Middle frontal gyrus (tissue), 1 donor: Measurements from ENCODE around the gene TGFB2.

Source experiments
- DNase-seq: peaks from one replicate; pipeline ENCODE4 v3.0.0-alpha.2; 2015; ENCODE audit warnings: low spot score; ENCODE audit errors: extremely low spot score

Gene TGFB2

GRCh38 chr1:218332416-218332815 lies 12.7 kb upstream of the TGFB2 start:
- no peak for DNase-seq

DNA sequence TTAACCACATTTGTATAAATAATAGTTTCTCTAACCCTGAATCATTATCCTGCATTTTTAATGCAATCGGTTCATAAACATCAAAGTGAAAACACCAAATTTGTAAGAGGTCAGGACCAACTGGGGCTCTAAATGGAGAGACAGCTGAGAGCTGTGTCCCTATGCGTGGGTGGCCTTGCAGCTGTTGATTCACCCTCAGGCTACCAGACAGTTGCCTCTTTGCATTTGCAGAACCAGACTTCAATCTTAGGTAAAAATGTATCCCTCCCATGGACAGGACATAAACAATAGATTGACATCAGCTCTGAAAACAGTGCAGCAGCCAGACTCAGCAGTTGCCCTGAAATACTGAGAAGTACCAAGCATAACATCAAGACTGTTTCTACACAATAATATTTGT lies 8.8 kb upstream of the TGFB2 start:
- no peak for DNase-seq

GRCh38 chr1:218339267-218339831 lies 5.8 kb upstream of the TGFB2 start:
- no peak for DNase-seq

- DNase-seq, result no peak
Measured at GRCh38 chr1:218341325-218341724, 3.8 kb upstream of the TGFB2 start.

GRCh38 chr1:218342091-218342490 lies 3.0 kb upstream of the TGFB2 start:
- DNase-seq, result no peak

DNA sequence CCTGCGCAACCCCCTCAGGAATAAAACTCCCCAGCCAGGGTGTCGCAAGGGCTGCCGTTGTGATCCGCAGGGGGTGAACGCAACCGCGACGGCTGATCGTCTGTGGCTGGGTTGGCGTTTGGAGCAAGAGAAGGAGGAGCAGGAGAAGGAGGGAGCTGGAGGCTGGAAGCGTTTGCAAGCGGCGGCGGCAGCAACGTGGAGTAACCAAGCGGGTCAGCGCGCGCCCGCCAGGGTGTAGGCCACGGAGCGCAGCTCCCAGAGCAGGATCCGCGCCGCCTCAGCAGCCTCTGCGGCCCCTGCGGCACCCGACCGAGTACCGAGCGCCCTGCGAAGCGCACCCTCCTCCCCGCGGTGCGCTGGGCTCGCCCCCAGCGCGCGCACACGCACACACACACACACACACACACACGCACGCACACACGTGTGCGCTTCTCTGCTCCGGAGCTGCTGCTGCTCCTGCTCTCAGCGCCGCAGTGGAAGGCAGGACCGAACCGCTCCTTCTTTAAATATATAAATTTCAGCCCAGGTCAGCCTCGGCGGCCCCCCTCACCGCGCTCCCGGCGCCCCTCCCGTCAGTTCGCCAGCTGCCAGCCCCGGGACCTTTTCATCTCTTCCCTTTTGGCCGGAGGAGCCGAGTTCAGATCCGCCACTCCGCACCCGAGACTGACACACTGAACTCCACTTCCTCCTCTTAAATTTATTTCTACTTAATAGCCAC lies 696 bp downstream of the TGFB2 start:
- DNase-seq, result no peak

DNA sequence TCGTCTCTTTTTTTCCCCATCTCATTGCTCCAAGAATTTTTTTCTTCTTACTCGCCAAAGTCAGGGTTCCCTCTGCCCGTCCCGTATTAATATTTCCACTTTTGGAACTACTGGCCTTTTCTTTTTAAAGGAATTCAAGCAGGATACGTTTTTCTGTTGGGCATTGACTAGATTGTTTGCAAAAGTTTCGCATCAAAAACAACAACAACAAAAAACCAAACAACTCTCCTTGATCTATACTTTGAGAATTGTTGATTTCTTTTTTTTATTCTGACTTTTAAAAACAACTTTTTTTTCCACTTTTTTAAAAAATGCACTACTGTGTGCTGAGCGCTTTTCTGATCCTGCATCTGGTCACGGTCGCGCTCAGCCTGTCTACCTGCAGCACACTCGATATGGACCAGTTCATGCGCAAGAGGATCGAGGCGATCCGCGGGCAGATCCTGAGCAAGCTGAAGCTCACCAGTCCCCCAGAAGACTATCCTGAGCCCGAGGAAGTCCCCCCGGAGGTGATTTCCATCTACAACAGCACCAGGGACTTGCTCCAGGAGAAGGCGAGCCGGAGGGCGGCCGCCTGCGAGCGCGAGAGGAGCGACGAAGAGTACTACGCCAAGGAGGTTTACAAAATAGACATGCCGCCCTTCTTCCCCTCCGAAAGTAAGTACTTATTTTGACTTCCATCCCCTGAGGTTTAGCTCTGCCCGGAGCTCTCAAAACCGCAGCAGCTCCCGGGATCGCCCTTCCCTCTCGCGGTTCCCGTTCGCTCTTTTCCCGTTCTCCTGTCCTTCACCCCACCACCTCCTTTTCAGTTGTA lies 1.5 kb downstream of the TGFB2 start:
- no peak for DNase-seq

- no peak for DNase-seq
Measured at GRCh38 chr1:218347336-218347722, 2.2 kb downstream of the TGFB2 start.

DNA sequence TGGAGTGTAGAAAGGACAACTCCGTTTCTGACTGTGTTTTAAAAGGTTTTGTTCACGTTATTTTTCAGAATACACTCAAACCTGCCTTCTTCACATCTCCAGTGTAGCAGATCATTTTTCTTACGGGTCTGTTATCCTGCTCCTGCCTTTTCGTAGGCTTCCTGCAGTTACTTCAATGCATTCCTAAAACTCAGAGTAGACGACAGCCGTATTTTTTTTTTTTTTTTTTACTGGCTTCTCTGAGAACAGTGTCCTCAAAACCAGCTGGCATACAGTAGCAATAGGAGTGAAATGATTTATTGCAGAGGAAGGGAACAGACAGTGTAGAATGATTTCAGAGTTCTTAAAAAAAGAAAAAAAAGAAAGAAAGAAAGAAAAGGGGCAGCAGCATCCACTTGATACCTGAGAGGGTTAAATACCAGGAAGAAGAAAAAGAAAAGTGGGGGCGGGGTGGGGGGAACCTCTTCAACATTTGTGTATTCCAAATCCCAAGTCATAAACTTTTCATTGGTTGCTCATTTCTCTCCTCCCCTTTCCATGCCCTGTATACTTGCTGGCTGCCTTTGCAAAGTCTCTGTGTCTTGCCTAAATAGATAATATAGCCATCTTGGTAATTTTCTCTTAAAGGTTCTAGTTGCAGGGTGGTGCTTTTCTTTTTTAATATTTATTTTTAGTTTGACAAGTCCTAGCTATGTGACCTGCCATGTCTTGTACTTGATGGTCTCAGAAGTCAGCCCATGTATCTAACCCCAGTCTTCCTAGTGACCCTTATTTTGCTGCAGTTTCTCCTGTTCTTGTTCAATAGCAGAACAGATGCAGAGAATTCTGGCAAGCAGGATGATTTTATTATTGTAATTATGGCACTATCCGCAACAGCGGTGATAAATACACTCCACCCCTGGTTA lies 2.8 kb downstream of the TGFB2 start:
- DNase-seq, result no peak

DNA sequence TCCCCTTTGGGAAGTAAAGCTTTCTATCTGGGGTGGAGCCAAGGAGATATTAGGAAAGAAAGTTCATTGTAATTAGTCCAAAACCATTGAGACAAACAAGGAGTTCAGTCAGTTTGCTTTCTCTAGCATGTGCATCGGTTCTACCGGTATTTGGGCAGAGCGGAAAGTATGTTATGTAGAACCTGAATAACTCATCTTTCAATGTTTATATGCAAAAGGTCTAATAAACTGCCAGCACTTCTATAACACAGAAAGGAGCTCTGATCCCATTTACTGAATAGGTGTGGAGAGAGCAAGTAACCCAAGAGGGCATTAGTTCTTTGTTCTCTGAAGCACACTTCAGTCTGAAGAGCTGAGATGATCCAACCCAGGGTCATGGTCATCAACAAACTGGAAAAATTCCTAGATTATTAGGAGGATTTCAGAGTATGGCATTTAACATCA lies 3.5 kb downstream of the TGFB2 start:
- no peak for DNase-seq

DNA sequence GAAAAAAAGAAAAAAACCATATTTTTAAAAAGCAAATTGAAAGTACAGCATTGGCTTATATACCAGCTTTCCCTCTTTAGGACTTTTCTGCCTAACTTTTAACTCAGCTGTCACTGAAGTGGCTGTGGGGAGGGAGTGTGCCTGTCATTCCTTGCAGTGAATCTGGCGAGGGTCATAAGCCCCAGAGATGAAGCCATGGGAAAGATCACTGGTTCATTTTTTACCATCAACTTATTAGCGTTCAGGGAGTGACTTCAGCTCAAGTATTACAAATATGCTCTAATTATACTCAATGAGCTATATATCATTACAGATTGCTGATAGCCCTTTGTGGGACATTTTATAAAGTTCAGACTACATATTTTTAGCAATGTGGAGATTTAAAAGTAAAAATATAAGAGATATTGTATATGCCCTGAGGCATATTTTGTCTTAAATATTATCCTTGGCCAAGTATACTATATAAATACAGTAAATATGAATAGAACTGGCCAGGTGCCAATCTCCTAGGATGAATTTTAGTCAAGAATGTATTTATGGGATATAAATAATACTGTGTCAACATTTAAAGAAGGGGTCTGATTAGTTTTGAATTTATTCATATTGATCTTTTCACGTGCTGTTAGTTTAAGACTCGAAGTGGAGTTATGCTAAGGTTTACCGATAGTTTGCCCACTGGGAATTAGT lies 4.4 kb downstream of the TGFB2 start:
- no peak for DNase-seq

DNA sequence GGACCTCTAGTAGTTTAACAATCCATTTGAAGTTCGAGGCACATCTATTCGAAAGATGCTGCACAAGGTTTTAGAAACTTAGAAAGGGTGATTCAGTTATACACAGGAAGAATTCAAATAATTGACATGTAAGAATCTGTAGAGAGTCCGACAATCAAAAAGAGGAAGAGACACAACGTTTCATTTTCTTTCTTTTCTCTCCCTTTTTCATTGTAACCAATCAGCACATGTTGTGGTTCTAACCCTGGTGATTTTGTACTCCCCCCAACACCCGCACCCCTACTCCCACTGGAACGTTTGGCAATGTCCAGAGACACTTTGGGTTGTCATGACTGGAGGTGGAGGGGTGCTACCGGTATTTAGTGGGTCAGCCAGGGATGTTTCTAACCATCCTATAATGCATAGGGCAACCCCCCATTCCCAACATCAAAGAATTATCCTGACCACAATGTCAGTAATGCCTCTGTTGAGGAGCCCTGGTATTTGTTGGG lies 4.9 kb downstream of the TGFB2 start:
- DNase-seq, result no peak

GRCh38 chr1:218350801-218351266 lies 5.7 kb downstream of the TGFB2 start:
- no peak for DNase-seq

GRCh38 chr1:218351391-218352074 lies 6.4 kb downstream of the TGFB2 start:
- no peak for DNase-seq

DNA sequence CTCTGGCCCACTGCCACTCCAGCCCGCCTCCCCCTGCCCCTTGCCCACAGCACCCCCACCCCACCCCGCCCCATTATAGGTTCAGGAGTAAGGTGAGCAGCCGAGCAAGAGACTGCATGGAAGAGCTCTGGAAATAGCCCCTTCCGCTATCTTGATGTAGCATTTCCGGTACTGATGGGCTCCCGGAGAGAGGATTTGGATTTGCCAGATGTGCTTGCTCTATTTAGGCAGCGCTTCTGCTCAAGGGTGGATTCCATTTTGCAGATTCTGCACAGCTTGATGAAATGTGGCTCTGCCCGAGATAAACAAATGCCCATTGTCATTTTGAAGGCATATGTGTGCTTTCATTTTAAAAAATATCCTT lies 6.9 kb downstream of the TGFB2 start:
- DNase-seq, result no peak

DNA sequence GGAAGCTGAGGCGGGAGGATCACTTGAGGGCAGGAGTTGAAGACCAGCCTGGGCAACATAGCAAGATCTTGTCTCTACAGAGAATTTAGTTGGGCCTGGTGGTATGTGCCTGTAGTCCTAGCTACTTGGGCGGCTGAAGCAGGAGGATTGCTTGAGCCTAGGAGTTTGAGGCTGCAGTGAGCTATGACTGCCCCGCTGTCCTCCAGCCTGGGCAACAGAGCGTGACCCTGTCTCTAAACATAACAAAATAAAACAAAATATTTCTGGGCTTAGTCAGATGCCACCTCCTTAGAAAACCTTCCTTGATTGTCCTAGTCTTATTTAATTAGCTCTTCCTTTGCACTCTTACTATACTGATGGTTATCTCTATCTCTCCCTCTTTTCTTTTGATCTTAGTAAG lies 8.5 kb downstream of the TGFB2 start:
- no peak for DNase-seq

DNA sequence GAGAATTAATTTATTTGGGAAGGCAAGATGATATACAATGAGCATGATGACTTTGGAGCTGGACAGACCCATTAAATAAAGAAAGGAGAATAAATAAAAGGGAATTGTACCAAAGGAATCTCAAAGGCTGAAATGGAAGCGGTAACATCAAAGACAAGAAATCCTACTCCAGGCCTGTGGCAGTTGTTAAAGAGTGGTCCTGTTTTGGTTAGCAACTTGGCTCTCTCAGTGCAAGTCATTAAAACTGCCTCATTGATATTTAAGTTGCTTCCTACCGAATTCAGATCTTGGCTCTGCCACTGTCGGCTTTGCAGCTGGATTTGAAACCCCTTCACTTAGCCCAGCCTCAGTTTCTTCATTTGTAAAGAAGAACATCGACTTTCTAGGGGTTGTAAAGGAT lies 10.1 kb downstream of the TGFB2 start:
- DNase-seq, result no peak

- DNase-seq, result no peak
Measured at GRCh38 chr1:218357211-218357892, 12.2 kb downstream of the TGFB2 start.

- no peak for DNase-seq
Measured at GRCh38 chr1:218357893-218358232, 12.7 kb downstream of the TGFB2 start.
